GM18873 (cell line): ENCODE data around the gene IPO11.
A peak's percentile ranks its signal among the peaks of the same experiment; 100 is the strongest.

ENCODE experiments used
- ATAC-seq: cut with Tn5 transposase; IDR thresholded peaks from one replicate; pipeline ENCODE4 v1.9.1; 2021; ENCODE audit warnings: mild to moderate bottlenecking, moderate library complexity, moderate number of reproducible peaks; ENCODE audit not compliant: unreplicated experiment, low FRiP score

IPO11 gene

GRCh38 chr5:62432621-62433064, 20.1 kb downstream of the IPO11 start:
- ATAC-seq = no peak

DNA sequence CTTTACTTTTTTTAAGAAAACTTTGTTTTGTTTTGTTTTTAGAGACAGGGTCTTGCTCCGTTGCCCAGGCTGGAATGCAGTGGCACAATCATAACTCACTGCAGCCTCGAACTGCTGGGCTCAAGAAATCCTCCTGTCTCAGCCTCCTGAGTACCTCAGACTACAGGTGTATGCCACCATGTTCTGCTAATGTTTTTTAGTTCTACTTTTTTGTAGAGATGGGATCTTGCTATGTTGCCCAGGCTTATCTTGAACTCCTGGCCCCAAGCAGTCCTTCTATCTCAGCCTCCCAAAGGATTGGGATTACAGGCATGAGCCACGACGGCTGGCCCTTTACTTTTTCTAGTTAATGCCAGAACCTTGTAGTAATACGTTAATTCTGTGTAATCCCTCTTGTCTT, 36.0 kb downstream of the IPO11 start:
- ATAC-seq = no peak

- ATAC-seq = no peak
These were observed 37.7 kb downstream of the IPO11 start for GRCh38 chr5:62450259-62450658.

DNA sequence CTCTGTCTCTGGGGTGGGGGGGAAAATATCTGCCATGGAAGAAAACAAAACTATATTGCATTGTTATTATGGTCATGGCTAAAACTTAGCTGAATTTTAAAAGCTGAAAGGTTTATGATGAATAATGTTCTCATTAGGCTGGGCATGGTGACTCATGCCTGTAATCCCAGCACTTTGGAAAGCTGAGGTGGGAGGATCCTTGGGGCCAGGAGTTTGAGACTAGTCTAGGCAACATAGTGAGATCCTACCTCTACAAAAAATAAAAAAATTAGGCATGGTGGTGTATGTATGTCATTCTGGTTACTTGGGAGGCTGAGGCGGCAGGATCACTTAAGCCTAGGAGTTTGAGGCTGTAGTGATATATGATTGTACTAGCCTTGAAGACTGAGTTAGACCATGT, 44.5 kb downstream of the IPO11 start:
- ATAC-seq = no peak

DNA sequence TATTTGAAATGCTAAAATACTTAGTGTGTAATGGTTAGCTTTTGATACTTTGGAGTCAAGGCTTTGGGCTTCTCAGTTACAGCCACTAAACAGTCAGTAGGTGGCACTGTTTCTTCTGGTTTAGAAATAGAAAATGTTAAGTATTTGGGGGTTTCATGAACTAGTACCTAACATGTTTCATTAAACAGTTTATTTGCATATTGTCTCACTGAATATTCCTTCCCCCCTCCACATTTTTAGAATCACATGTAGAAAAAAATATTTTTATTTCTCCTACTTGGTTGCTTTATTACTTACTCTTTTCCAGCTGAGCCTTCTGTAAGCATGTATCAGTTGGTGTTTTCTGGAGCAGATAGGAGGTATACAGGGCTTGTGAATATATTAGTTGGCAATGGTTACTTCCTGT, 48.0 kb downstream of the IPO11 start:
- peak; percentile 81 for ATAC-seq

- ATAC-seq = no peak
These were observed 49.0 kb downstream of the IPO11 start for GRCh38 chr5:62461561-62461960.

GRCh38 chr5:62465985-62466925, 53.7 kb downstream of the IPO11 start:
- ATAC-seq = no peak

- ATAC-seq = no peak
These were observed 60.6 kb downstream of the IPO11 start for GRCh38 chr5:62473209-62473608.

GRCh38 chr5:62475072-62475471, 62.5 kb downstream of the IPO11 start:
- no peak for ATAC-seq

DNA sequence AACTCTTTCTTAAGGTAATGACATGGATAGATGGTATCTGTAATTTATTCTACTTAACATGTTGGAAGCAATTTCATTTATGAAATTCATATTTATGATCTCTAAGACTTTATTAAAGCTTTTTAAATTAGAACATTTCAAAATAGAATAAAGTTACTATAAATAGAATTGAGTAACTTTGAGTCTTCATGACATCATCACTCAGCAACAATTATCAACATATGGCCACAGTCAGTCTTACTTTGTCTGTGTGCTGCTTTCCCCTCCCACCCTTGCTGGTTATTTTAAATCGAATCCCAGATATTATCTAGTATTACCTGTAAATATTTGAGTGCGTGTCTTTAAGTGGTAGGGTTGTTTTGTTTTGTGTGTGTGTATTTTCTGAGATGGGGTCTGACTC, 65.2 kb downstream of the IPO11 start:
- ATAC-seq = no peak

- ATAC-seq = no peak
These were observed 71.0 kb downstream of the IPO11 start for GRCh38 chr5:62483556-62483955.

- ATAC-seq = no peak
These were observed 74.1 kb downstream of the IPO11 start for GRCh38 chr5:62486672-62487071.

DNA sequence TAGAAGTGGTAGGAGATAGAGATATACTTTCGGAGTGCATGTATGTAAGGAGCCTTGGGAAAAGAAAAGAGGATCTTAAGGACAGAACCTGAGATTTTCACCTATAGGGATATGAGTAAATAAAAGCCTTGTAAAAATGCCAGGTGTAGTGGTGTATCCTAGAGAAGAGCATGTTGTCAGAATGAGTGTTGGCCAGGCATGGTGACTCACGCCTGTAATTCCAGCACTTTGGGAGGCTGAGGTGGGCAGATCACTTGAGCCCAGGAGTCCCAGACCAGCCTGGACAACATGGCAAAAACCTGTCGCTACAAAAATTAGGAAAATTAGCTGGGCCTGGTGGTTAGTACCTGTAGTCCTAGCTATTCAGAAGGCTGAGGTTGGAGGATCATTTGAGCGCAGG, 76.0 kb downstream of the IPO11 start:
- no peak for ATAC-seq

- no peak for ATAC-seq
These were observed 76.9 kb downstream of the IPO11 start for GRCh38 chr5:62489471-62489870.

DNA sequence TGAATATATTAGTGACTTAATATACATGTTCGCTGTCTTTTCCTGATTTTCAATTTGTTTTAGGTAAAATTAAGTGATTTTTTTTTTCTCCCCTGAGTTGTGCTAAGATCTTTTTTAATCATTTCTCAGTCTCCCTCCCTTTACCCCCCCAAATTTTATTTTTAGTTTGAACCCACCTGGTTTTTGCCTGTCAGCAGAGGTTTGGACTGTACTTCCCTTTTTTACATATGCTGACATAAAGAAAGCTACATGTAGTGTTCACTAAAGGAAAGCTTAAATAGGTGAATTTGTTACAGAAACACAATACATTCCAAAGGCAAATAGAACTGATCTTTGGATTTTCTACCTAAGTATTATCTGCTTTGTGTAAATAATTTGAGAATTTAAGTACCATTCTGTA, 82.2 kb downstream of the IPO11 start:
- no peak for ATAC-seq

GRCh38 chr5:62496876-62497275, 84.3 kb downstream of the IPO11 start:
- no peak for ATAC-seq

DNA sequence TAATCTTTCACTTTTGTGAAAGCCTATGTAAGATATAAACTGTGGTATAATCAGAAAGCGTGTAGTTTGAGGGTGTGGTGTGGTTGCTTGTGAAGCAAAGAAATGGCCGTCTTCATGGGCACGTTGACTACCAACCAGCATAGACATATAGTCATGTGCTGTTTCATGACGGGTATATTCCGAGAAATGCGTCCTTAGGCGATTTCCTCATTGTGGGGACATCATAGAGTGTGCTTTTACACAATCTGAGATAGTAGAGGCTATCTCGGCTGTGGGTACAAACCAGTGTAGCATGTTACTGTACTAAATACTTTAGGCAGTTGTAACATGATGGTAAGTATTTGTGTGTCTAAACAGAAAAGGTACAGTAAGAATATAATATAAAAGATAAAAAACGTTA, 86.4 kb downstream of the IPO11 start:
- no peak for ATAC-seq

GRCh38 chr5:62499756-62500155, 87.2 kb downstream of the IPO11 start:
- ATAC-seq = no peak

DNA sequence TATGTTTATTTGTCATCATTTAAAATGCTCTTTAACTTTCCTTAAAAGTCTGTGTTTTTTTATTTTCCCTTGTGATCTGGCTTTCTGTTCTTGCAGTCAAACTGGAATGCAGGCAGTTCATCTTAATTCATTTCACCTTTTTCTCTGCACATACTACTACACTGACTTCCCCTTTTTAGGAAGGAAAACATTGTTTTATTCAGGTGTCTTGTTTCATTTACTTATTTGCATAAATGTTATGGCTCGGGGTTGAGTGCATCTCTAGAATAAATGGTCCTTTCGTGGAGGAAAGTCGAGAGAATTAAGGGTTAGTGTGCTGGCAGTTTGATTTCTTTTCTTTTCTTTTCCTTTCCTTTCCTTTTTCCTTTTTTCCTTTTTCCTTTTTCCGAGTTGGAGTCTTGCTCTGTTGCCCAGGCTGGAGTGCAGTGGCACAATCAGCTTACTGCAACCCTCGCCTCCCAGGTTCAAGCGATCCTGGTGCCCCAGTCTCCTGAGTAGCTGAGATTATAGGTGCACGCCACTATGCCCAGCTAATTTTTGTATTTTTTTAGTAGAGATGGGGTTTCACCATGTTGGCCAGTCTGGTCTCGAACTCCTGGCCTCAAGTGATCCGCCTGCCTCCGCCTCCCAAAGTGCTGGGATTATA, 90.0 kb downstream of the IPO11 start:
- ATAC-seq = no peak

- no peak for ATAC-seq
These were observed 91.6 kb downstream of the IPO11 start for GRCh38 chr5:62504129-62504528.

DNA sequence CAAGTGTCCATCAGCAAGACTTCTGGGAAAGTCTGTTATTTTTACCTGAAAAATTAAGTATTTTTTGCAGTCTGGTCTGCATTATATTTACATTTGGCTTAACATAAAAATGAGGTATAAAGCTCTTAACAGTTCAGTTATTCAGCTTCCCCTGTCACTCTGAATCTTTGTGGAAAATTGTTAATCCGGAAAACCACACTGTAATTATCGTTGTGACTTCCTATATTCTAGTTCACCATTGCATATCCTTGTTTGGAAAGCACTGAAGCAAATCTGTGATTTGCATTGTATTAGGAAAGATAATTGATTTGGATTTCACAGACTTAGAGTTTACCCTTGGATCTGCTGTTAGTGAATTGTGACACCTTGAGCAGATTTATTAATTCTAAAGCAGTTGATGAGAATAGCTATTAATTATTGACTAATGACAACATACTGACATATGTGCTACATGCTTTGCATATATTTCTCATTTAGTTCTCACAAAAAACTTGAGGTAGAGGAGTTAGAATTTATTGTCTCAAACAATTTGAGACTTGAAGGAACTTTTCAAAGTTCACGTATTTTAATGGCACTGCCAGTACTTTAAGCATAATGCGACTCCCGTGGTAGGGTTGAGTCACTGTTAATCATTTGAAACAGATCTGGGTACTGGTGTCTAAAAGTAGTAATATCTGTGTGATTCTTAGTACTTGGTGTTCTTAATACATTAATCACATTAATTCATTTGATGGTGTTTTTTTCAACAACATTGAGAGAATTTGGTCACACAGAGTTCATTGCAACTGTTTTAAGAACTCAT, 94.3 kb downstream of the IPO11 start:
- ATAC-seq = no peak
